HepG2 (cell line): ENCODE results near the gene STARD10. TPM values are rescaled to one million over a fixed set of nuclear protein-coding genes. Genes with fewer than 3 reads are reported as not detected.

ENCODE experiments used
- GATAD2A ChIP-seq: IDR thresholded peaks from 2 replicates; pipeline ENCODE4 v1.6.1; 2016
- HMGA1 ChIP-seq: sonication (generic); formaldehyde crosslinking; conservative IDR thresholded peaks from 2 replicates; pipeline ENCODE4 v1.4.0; 2020; ENCODE audit warnings: missing genetic modification reagents
- HNF4A ChIP-seq: sonication (generic); formaldehyde crosslinking; IDR thresholded peaks from 2 replicates; pipeline ENCODE4 v1.4.0; 2020; ENCODE audit warnings: missing genetic modification reagents
- MTF1 ChIP-seq: sonication (generic); formaldehyde crosslinking; IDR thresholded peaks from 2 replicates; pipeline ENCODE4 v1.5.0; 2020; ENCODE audit warnings: missing genetic modification reagents
- NFAT5 ChIP-seq: sonication (generic); formaldehyde crosslinking; IDR thresholded peaks from 2 replicates; pipeline ENCODE4 v1.4.0; 2020; ENCODE audit warnings: missing genetic modification reagents
- NFE2L1 ChIP-seq: sonication (generic); formaldehyde crosslinking; IDR thresholded peaks from 2 replicates; pipeline ENCODE4 v1.4.0; 2020; ENCODE audit warnings: missing genetic modification reagents, mild to moderate bottlenecking, borderline replicate concordance
- POLR2AphosphoS5 ChIP-seq: IDR thresholded peaks from 2 replicates; pipeline ENCODE4 v1.6.1; 2012; ENCODE audit warnings: low read depth, low read length
- RARA ChIP-seq: IDR thresholded peaks from 2 replicates; pipeline ENCODE4 v1.6.1; 2016; ENCODE audit warnings: missing genetic modification reagents, missing compliant biosample characterization
- SP2 ChIP-seq: sonication (generic); formaldehyde crosslinking; IDR thresholded peaks from 2 replicates; pipeline ENCODE4 v1.5.1; 2020; ENCODE audit warnings: mild to moderate bottlenecking, missing genetic modification reagents
- TARDBP ChIP-seq: sonication (generic); formaldehyde crosslinking; IDR thresholded peaks from 2 replicates; pipeline ENCODE4 v1.8.0; 2022; ENCODE audit warnings: mild to moderate bottlenecking, missing genetic modification reagents
- U2AF1 ChIP-seq: fragments of 200-400 bp; formaldehyde crosslinking; optimal IDR thresholded peaks from 2 replicates; pipeline ENCODE3; 2017; ENCODE audit warnings: mild to moderate bottlenecking, low read depth, low read length
- UBTF ChIP-seq: sonication (generic); formaldehyde crosslinking; IDR thresholded peaks from 2 replicates; pipeline ENCODE4 v1.4.0; 2020; ENCODE audit warnings: mild to moderate bottlenecking, missing genetic modification reagents
- ZNF280D ChIP-seq: sonication (generic); formaldehyde crosslinking; IDR thresholded peaks from 2 replicates; pipeline ENCODE4 v1.5.1; 2020; ENCODE audit warnings: mild to moderate bottlenecking, missing genetic modification reagents
- ZNF430 ChIP-seq: sonication (generic); formaldehyde crosslinking; IDR thresholded peaks from 2 replicates; pipeline ENCODE4 v1.9.0; 2021; ENCODE audit warnings: mild to moderate bottlenecking, missing genetic modification reagents
- ZNF44 ChIP-seq: sonication (generic); formaldehyde crosslinking; IDR thresholded peaks from 2 replicates; pipeline ENCODE4 v1.5.1; 2020; ENCODE audit warnings: mild to moderate bottlenecking, missing genetic modification reagents
- ZNF773 ChIP-seq: sonication (generic); formaldehyde crosslinking; IDR thresholded peaks from 2 replicates; pipeline ENCODE4 v1.4.0; 2020; ENCODE audit warnings: missing genetic modification reagents, borderline replicate concordance
- ZNF839 ChIP-seq: sonication (generic); formaldehyde crosslinking; IDR thresholded peaks from 2 replicates; pipeline ENCODE4 v1.4.0; 2020; ENCODE audit warnings: missing genetic modification reagents, mild to moderate bottlenecking, borderline replicate concordance
- ZSCAN21 ChIP-seq: sonication (generic); formaldehyde crosslinking; IDR thresholded peaks from 2 replicates; pipeline ENCODE4 v1.8.0; 2022; ENCODE audit warnings: mild to moderate bottlenecking, missing genetic modification reagents, moderate library complexity, borderline replicate concordance
- ZSCAN29 ChIP-seq: sonication (generic); formaldehyde crosslinking; conservative IDR thresholded peaks from 2 replicates; pipeline ENCODE4 v1.4.0; 2020; ENCODE audit warnings: mild to moderate bottlenecking, missing genetic modification reagents
- ZSCAN9 ChIP-seq: IDR thresholded peaks from 2 replicates; pipeline ENCODE4 v1.6.1; 2016; ENCODE audit warnings: borderline replicate concordance
- polyA plus RNA-seq, 8 experiments: library from polyadenylated mRNA; depleted of rRNA in 3 of 8; stranded (reverse) in 7 of 8; unstranded in 1 of 8; fragments of >200 nt; fragmentation: Illumina TruSeq in 4 of 8; extraction: Trizol in 4 of 8; gene quantifications; 2 replicates each; pipeline versions ENCODE4 v1.2.1 to v1.2.3, GENCODE V29; 2011 to 2016; ENCODE audit warnings: low read depth in 4 of 8, missing spikeins in 1 of 8, mixed read lengths in 1 of 8; ENCODE audit not compliant: insufficient read depth in 1 of 8
- total RNA-seq, 5 experiments: library from RNA; depleted of rRNA; stranded (reverse); fragments of >200 nt; fragmentation: Illumina TruSeq; extraction: Trizol; gene quantifications; 2 replicates each; pipeline ENCODE4 v1.2.3, GENCODE V29; 2016; ENCODE audit warnings: low read depth in 1 of 5

Gene STARD10
- total and polyA plus RNA-seq, 2 of the 13 experiments (the other 11 are each of a cell fraction or from before 2014, with no cell fraction given) = 260 to 341 TPM

- TF ChIP-seq ZNF280D (CRISPR knock-in tag) = no peak
- no peak for TF ChIP-seq NFAT5
- peak; percentile 36 for TF ChIP-seq U2AF1
- TF ChIP-seq ZSCAN9 (CRISPR knock-in tag) = peak; percentile 57; the same call in 1 of the 2 replicates
- TF ChIP-seq UBTF (CRISPR knock-in tag) = no peak
- peak; percentile 79 for TF ChIP-seq GATAD2A
- 0 out of 2 replicates have a peak, but pooled peaks have one; percentile 29 for TF ChIP-seq ZNF430 (CRISPR knock-in tag)
- TF ChIP-seq TARDBP (CRISPR knock-in tag) = peak; percentile 87
- TF ChIP-seq HMGA1 = no peak
- TF ChIP-seq MTF1 = no peak
- no peak for TF ChIP-seq NFE2L1 (CRISPR knock-in tag)
- TF ChIP-seq RARA = no peak; the same call in 1 of the 2 replicates
- peak; percentile 65 for TF ChIP-seq POLR2AphosphoS5
- no peak for TF ChIP-seq ZSCAN21 (CRISPR knock-in tag)
- TF ChIP-seq ZNF44 (CRISPR knock-in tag) = no peak
- no peak for TF ChIP-seq ZNF839 (CRISPR knock-in tag)
- TF ChIP-seq ZNF773 = no peak
- no peak for TF ChIP-seq ZSCAN29 (CRISPR knock-in tag)
- peak; percentile 41 for TF ChIP-seq HNF4A
- no peak for TF ChIP-seq SP2
Measured at GRCh38 chr11:72778535-72779494, 15.0 kb downstream of the STARD10 start (continued).
